Central memory CD4-positive, alpha-beta T cell (primary cell): ENCODE data around the gene FRS2.

Experiments
- DNase-seq: peaks from one replicate; pipeline ENCODE4 v3.0.0; 2022

Gene FRS2

DNA sequence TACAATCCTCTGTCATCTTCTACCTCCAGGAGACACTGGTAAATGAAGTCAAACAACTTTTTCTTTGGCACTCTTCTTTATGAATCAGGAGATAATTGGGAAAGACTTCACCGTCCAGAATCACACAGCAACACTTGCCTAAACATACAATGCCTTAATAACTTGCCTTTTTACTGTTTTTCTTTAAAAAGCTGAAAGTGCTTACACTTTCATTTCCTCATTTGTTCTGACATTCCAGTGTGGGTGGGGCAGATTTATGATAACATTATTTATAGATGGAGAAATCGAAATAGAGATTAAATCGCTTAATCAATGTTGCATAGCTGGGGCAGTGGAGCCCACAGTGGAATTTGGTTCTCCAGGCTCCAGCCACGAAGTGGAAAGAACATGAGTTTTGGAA lies 2.8 kb upstream of the FRS2 start:
- DNase-seq = no peak

- no peak for DNase-seq
These were observed 1.8 kb upstream of the FRS2 start for GRCh38 chr12:69468237-69469026.

- DNase-seq = no peak
These were observed 367 bp upstream of the FRS2 start for GRCh38 chr12:69469854-69470188.

DNA sequence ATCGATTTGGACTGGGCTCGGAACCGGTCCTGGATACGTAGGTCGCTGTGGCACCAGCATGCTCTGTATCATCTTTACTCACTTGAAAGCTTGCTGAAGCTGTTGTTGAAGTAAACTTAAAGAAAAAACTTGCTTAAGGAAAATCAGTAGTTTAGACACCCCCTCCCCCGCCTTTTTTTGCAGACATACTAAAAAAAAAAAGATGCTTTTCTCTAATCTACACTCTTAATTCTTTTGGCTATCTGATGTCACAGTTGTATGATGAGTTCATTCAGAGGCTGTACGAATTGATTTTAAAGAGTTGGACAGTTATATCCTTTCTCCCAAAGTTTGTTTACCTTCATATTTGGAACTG lies 865 bp downstream of the FRS2 start:
- DNase-seq = peak; percentile 1

DNA sequence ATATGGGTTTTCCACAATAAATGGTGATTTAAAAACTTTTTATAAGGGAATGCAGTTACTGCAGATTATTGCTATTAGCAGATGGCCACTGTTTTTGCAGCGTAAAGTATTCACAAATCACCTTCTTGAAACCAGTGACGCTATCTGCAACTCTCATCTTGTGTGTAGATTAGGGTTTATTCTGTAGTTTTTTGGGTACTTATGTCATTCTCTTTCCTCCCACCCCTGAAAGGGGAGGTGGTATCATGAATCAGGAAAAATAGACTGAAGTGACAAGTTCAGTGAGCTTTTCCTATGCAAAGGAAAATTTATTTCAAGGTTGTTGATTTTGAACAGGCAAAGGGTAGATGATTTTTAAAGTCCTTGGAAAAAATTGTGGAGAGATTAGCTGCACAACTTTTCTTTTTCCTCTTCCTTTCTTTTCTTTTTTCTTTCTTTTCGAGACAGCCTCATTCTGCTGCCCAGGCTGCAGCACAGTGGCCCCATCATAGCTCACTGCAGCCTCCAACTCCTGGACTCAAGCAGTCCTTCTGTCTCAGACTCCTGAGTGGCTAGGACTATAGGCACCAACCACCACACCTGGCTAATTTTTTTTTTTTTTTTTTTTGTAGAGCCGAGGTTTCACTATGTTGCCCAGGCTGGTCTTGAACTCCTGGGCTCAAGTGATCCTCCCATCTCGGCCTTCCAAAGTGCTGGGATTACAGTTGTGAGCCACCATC lies 1.6 kb downstream of the FRS2 start:
- DNase-seq = no peak

DNA sequence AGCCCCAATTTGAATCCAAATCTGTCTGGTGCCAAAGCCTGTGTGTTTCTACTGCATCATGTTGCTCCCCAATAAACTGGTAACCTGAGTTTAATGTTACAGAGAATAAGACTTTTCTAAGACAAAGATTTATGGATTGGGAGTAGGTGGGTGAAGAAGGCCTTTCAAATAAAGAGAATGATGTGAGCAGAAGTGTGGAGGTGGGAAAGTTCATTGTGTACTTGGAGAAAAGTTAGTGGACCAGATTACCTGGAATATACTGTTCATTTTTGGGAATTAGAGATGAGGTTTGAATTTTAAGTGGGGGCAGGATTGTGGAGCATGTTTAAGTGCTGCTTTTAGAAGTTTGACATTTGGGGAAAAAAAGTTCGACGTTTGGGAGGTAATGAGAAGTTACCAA lies 3.1 kb downstream of the FRS2 start:
- DNase-seq = no peak

DNA sequence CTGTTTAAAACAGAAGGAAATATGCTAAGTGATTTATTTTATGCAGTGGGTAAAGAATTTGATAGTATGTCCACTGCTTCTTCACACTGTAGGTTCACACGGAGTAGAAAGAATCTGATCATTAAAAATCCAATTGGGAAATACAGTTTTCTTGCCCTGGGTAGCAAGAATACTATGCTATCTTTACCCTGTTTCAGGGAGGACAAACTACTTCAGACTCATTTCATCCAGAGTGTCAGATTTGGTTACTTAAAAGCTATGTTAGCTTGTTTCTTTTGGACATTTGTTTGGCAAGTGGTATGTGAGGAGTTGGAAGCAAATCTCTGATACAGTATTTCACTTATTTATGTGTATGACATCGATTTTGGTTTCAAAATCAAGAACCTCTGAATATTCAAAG lies 4.3 kb downstream of the FRS2 start:
- no peak for DNase-seq

DNA sequence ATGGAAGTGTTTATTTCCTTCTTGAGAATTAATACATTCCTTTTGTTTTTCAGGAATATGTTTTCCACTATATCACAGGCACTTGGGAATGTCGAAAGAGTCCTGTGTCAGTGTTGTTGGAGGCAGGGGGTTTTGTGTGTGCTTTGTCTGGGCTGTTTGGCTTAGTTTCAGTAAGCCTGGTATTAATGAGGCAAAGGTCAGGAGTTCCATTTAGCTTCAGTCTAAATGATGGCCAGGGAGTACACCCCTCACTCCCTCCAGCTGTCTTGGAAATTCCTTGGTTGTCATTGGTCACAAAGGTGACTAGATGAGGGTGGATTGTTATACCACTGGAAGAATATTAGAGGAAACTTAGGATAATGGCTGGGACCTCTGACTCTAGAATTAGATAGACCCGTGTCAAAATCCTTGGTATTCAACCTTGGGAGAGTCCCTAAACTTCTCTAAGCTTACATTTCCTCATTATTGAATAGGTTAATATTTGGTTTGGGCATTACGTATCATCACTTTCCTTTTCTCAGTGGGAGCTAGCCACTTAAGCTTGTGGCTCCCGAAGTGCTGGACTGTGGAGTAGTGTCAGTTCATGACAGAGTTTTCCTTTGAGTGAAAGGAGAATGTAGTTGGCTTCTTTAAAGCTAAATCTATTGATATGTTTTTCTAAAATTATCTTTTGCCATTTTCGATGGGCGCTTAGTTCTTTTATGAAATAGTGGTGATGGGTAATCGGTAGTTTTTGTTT lies 5.2 kb downstream of the FRS2 start:
- DNase-seq = no peak

DNA sequence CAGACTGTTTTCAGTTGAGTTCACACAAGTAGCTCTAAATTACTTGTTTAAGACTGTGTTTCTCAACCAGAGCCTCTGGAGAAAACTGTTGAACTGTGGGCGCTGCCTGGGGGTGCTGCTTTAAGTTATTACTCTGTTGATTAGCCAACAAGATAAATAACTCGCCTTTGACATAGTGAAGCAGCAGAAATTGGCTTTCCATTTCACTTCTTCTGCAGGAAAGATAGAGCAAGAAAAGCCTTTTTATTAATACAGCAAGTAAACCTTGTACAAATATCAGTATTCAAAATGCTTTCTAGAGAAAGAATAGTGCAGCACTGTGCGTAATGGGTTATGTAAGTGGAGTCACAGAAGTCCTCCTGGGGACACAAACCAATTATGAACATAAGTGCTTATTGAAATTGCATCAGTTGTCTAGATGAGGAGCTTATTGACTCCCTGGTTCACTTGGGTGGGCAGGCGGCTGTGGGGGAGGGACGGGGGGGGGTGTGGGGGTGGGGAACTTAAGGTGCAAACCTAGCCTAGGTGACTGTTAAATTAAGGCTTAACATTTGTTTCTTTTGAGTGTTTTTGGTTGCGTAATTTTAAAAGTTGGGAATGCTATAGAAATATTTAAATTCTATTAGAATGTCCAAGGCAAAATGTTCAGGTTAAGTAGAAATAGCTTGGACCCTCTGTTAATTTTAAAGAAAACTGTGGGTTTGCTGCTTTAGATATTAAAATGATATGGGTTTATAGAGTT lies 6.3 kb downstream of the FRS2 start:
- no peak for DNase-seq

- no peak for DNase-seq
These were observed 9.5 kb downstream of the FRS2 start for GRCh38 chr12:69479675-69480074.

- DNase-seq = no peak
These were observed 10.5 kb downstream of the FRS2 start for GRCh38 chr12:69480698-69481097.

GRCh38 chr12:69481133-69481532 lies 10.9 kb downstream of the FRS2 start:
- DNase-seq = no peak

DNA sequence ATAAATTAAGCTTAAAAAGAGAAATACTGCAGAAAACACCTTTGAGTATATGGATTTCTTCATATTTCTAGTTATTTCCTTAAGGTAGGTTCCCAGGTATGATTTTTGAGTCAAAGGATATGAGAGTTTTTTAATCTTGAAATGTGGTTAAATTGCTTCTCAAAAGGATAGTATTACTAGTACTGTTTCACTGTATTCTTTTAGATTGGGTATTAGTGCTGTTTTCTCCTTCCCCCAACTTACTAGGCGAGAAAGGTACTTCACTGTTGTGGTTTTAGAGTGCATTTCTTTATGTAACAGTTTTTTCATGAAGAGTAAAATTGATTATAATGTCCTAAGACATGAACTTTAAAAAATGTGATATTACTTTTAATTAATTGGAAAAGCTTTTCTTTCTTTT lies 13.5 kb downstream of the FRS2 start:
- DNase-seq = no peak

- no peak for DNase-seq
These were observed 14.2 kb downstream of the FRS2 start for GRCh38 chr12:69484428-69484827.

- DNase-seq = no peak
These were observed 20.9 kb downstream of the FRS2 start for GRCh38 chr12:69490920-69491643.

GRCh38 chr12:69492739-69493138 lies 22.6 kb downstream of the FRS2 start:
- DNase-seq = no peak

GRCh38 chr12:69495071-69495470 lies 24.9 kb downstream of the FRS2 start:
- no peak for DNase-seq

DNA sequence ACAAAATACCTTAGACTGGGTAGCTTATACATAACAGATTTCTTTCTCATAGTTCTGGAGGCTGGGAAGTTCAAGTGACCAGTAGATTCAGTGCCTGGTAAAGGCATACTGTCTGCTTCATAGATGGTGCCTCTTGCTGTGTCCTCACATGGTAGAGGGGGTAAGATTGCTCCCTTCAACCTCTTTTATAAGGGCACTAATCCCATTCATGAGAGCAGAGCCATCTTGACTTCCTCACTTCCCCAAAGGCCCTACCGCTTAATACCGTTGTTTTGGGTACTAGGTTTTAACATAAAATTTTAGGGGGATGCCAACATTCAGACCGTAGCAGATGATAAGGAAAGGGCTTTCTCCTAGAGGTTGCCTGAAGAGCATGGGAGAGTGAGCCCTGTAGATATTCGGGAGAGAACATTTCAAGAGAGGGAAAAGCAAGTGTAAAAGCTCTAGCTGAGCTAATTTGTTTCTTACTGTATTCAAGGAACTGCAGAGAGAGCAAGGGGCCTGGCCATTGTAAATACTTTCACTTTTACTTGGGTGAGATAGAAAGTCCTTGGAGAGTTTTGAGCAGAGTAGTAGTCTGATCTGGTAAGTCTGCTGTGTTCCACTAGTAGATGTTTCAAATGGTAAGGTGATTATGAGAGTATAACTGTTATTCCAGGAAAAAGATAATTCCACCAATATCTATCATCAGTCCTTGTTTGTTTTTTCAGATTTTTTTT lies 27.3 kb downstream of the FRS2 start:
- no peak for DNase-seq

DNA sequence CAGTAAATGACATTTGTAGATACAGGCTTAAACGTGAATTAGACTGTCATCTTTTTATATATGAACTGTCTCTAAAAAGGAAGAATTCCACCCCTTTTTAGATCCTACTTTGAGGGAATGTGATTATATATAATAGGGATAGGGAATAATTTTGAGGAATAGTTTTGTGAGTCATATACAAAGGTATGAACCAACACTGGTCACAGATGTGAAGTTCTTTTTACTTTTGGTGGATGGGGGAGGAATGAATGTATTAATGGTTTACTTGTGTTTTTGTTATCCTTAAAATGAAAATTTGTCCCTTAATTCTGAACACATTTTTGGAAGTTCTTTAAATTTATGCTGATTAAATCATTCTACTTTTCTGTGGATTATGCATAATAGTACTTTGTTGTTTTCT lies 30.4 kb downstream of the FRS2 start:
- DNase-seq = no peak

DNA sequence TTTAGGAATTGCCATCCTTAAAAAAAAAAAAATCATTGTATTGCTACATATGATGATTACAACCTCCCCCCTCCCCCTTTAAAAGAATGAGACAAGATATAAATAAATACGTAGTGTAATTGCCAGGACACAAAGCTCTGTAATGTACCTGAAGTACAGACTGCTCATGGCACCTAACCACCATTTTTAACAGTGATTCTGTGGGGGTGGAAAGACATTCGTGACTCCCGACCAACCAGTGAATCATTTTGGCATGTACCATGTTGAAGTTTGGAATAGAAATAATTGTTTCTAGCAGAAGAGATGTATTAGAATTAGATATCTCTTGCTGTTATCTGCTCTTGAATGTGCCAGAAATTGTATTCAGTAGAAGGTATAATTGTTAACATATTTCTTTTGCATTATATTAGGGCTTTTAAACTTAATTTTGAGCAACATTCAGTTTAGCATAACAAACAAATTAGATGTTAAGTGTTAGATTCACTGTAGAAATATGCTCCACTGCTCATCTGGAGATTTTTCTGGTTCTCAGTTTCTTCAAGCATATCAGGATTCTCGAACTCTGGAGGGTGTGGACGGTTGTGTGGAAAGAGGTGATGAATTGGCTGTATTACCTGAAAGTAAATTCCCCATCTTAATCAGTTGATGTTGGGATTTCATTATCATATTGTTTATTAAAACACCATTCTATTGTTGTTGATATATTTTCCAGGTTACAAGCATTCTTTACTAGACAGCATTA lies 31.1 kb downstream of the FRS2 start:
- DNase-seq = no peak
